SU-DHL-6 (cell line): ENCODE data around the gene PPIG.
A peak's percentile ranks its signal among the peaks of the same experiment; 100 is the strongest.
"Not testable (repeated sequence)": the region's sequence is repeated elsewhere in the genome, so short reads cannot be mapped to it uniquely, and the experiment has no call there.

Source experiments
- H2AFZ ChIP-seq: fragments of 200-600 bp; sonication (generic); 2 replicates; pipeline ENCODE4 v1.6.1; 2014; ENCODE audit warnings: low read depth, mild to moderate bottlenecking, moderate library complexity, mixed read lengths, antibody characterized with exemption, low read length; ENCODE audit not compliant: severe bottlenecking
- H3F3A ChIP-seq: fragments of 200-600 bp; shearing (Covaris generic); 2 replicates; pipeline ENCODE4 v1.6.0; 2016; ENCODE audit warnings: antibody characterized with exemption, mild to moderate bottlenecking; ENCODE audit not compliant: insufficient read depth
- H3K27ac ChIP-seq: fragments of 200-600 bp; sonication (generic); 2 replicates; pipeline ENCODE4 v1.5.1; 2016; ENCODE audit warnings: low read depth, mild to moderate bottlenecking, low read length, moderate library complexity, mixed read lengths
- H3K27me3 ChIP-seq: fragments of 200-600 bp; sonication (generic), shearing (Covaris generic); 2 replicates; pipeline ENCODE4 v1.6.0; 2014; ENCODE audit warnings: mild to moderate bottlenecking, low read length
- H3K36me3 ChIP-seq: fragments of 200-600 bp; sonication (generic); 2 replicates; pipeline ENCODE4 v1.6.1; 2014; ENCODE audit warnings: mild to moderate bottlenecking, low read length, mixed read lengths
- H3K4me2 ChIP-seq: fragments of 300-600, 200-600 bp; shearing (Covaris generic), sonication (generic); 2 replicates; pipeline ENCODE4 v1.6.0; 2014; ENCODE audit warnings: low read length, low read depth, mild to moderate bottlenecking; ENCODE audit not compliant: poor library complexity, severe bottlenecking
- H3K4me3 ChIP-seq: fragments of 200-600 bp; sonication (generic); 2 replicates; pipeline ENCODE4 v1.5.1; 2014; ENCODE audit warnings: antibody characterized with exemption, low read length, mild to moderate bottlenecking, mixed read lengths; ENCODE audit not compliant: insufficient read depth, poor library complexity, severe bottlenecking
- H3K79me2 ChIP-seq: fragments of 200-600 bp; sonication (generic); 2 replicates; pipeline ENCODE4 v1.6.1; 2014; ENCODE audit warnings: mild to moderate bottlenecking, low read length, moderate library complexity; ENCODE audit not compliant: insufficient read depth
- H3K9ac ChIP-seq: fragments of 200-600 bp; sonication (generic); 2 replicates; pipeline ENCODE4 v1.7.0; 2014; ENCODE audit warnings: mild to moderate bottlenecking, low read length
- H3K9me2 ChIP-seq: fragments of 200-600 bp; sonication (generic); replicated peaks from 2 replicates; pipeline ENCODE4 v1.6.1; 2014; ENCODE audit warnings: low read length; ENCODE audit not compliant: insufficient read depth
- H3K9me3 ChIP-seq: fragments of 200-600 bp; sonication (generic); 2 replicates; pipeline ENCODE4 v1.6.1; 2014; ENCODE audit warnings: low read length, mixed read lengths; ENCODE audit not compliant: insufficient read depth
- H4K20me1 ChIP-seq: fragments of 200-600 bp; sonication (generic); 2 replicates; pipeline ENCODE4 v1.6.1; 2014; ENCODE audit warnings: low read depth, mild to moderate bottlenecking, antibody characterized with exemption, low read length, moderate library complexity, mixed read lengths
- EZH2phosphoT487 ChIP-seq: fragments of 200-600 bp; sonication (generic), shearing (Covaris generic); conservative IDR thresholded peaks from 2 replicates; pipeline ENCODE4 v1.6.1; 2018; ENCODE audit warnings: mild to moderate bottlenecking, antibody characterized with exemption, low read length, moderate library complexity, mixed read lengths
- TF ChIP-seq, protein P1 (sequence below): fragments of 200-600 bp; sonication (generic); IDR thresholded peaks from one replicate; pipeline ENCODE4 v1.5.1; 2017; ENCODE audit warnings: antibody characterized with exemption, mild to moderate bottlenecking, low read length, moderate library complexity; ENCODE audit not compliant: insufficient read depth, poor library complexity, severe bottlenecking

The PPIG gene

DNA sequence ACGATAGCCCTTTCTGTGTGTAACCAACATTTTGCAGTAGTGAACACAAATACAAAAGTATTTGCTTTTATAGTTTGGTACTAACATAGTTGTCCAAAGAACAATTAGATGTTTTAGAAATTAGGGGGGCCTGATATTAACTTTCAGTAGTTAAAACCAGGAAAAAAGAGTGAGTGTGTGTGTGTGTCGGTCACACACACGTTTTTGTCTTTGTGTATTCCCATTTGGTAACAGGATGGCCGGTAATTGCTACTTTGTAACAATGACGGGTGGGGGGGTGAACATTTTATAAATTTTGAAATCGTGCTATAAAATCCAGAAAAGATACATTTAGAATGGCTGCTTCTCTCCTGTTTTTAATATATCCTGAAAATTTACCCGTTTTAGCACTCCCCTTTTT is 1.5 kb downstream of the PPIG start:
- no peak for TF ChIP-seq EZH2phosphoT487
- TF ChIP-seq, protein P1, sequence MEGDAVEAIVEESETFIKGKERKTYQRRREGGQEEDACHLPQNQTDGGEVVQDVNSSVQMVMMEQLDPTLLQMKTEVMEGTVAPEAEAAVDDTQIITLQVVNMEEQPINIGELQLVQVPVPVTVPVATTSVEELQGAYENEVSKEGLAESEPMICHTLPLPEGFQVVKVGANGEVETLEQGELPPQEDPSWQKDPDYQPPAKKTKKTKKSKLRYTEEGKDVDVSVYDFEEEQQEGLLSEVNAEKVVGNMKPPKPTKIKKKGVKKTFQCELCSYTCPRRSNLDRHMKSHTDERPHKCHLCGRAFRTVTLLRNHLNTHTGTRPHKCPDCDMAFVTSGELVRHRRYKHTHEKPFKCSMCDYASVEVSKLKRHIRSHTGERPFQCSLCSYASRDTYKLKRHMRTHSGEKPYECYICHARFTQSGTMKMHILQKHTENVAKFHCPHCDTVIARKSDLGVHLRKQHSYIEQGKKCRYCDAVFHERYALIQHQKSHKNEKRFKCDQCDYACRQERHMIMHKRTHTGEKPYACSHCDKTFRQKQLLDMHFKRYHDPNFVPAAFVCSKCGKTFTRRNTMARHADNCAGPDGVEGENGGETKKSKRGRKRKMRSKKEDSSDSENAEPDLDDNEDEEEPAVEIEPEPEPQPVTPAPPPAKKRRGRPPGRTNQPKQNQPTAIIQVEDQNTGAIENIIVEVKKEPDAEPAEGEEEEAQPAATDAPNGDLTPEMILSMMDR = no peak
- peaks cover 29% of the 10 kb centered on the region; the same call in 1 of the 2 replicates for H4K20me1 ChIP-seq

DNA sequence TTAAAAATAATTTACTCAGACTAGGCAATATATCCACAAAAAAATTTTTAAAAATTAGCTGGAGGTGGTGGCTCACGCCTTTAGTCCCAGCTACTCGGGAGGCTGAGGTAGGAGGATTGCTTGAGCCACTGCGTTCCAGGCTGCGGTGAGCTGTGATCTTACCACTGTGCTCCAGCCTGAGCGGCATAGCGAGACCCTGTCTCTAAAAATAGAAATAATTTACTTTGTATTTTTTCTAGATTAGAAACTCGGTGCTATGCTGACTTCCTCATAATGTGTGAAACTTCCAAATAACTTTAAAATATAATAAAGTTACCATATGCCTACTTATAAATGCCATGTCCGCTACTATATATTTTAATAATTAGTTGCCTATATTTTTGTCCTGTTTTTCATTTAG is 6.7 kb downstream of the PPIG start:
- H3K27ac ChIP-seq = no peak overlapping the region; the same call in 1 of the 2 replicates
- peaks cover 41% of the 10 kb centered on the region for H4K20me1 ChIP-seq
- H3K79me2 ChIP-seq = peaks cover 100% of the 10 kb centered on the region

More for the DNA sequence above, 1.5 kb downstream of the PPIG start:
- Histone ChIP-seq H3K4me2 (peak overlapping the region; percentile 64), H3F3A (0 out of 2 replicates have a peak, but pooled peaks cover 1% of the 10 kb centered on the region), H3K9ac (peak overlapping the region; percentile 74), H3K27ac (peak overlapping the region; percentile 38; the same call in 1 of the 2 replicates), H2AFZ (no peak overlapping the region), H3K36me3 (no peaks in the 10 kb centered on the region), H3K9me2 (no peaks in the 10 kb centered on the region), H3K4me3 (peak overlapping the region; percentile 65), H3K79me2 (peaks cover 61% of the 10 kb centered on the region), H3K27me3 (no peaks in the 10 kb centered on the region), H3K9me3 (no peaks in the 10 kb centered on the region)

DNA sequence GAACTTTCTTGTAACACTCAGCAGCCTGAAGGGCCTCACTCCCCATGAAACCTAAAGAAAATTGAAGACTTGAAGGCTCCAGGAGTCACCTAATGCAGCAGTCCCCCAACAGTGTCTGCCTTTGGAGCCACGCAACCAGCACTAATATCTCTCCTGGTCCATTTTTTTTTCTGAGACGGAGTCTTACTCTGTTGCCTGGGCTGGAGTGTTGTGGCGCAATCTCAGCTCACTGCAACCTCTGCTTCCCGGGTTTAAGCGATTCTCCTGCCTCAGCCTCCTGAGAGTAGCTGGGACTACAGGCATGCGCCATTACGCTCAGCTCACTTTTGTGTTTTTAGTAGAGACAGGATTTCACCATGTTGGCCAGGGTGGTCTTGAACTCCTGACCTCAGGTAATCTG is 12.4 kb downstream of the PPIG start:
- H3K36me3 ChIP-seq, H2AFZ ChIP-seq, H3K27me3 ChIP-seq, H3K9ac ChIP-seq, H3F3A ChIP-seq, H3K9me2 ChIP-seq, H3K27ac ChIP-seq, H3K4me3 ChIP-seq, H3K4me2 ChIP-seq, H3K9me3 ChIP-seq: not testable (repeated sequence)
- Histone ChIP-seq H4K20me1 (peaks cover 20% of the 10 kb centered on the region), H3K79me2 (peaks cover 100% of the 10 kb centered on the region)

More for the DNA sequence above, 6.7 kb downstream of the PPIG start:
- Histone ChIP-seq H2AFZ (no peak overlapping the region), H3K36me3 (no peaks in the 10 kb centered on the region), H3K9ac (no peak overlapping the region), H3K9me3 (no peaks in the 10 kb centered on the region), H3K27me3 (no peaks in the 10 kb centered on the region), H3K4me3 (no peak overlapping the region), H3K9me2 (no peaks in the 10 kb centered on the region), H3F3A (peaks cover 14% of the 10 kb centered on the region; the same call in 1 of the 2 replicates), H3K4me2 (peak overlapping the region; percentile 32)
- TF ChIP-seq EZH2phosphoT487 = no peak
- TF ChIP-seq, protein P1 = no peak

DNA sequence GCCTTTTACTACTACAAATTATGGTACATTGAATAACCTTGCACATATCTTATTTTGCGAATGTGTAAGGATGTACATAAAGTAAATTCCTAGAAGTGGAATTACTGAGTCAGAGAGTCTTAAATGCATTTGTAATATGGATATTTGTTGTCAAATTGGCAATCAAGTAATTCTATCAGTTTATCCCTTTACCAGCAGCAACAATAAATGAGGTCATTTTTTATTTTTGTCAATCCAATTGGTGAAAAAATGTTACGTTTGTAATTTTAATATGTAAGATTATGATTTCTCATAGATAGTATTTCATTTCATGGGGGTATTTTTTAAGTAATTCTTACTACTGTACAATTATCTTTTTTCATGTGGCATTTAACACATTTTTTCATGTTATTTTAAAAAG is 14.8 kb downstream of the PPIG start:
- no peak overlapping the region for H3K4me2 ChIP-seq
- H3F3A ChIP-seq = 0 out of 2 replicates have a peak, but pooled peaks cover 3% of the 10 kb centered on the region
- H3K27ac ChIP-seq = no peak overlapping the region
- H3K36me3 ChIP-seq = peaks cover 4% of the 10 kb centered on the region; the same call in 1 of the 2 replicates
- no peaks in the 10 kb centered on the region for H3K27me3 ChIP-seq
- TF ChIP-seq EZH2phosphoT487 = no peak
- TF ChIP-seq, protein P1 = no peak
- H3K9me3 ChIP-seq = no peaks in the 10 kb centered on the region
- no peak overlapping the region for H2AFZ ChIP-seq
- no peak overlapping the region for H3K4me3 ChIP-seq
- H3K79me2 ChIP-seq = peaks cover 99% of the 10 kb centered on the region
- no peak overlapping the region for H3K9ac ChIP-seq
- no peaks in the 10 kb centered on the region for H3K9me2 ChIP-seq
- H4K20me1 ChIP-seq = peaks cover 21% of the 10 kb centered on the region
